Spleen (tissue), 11 donors: Measurements from ENCODE around the gene NTNG1. TPM values are rescaled to one million over a fixed set of nuclear protein-coding genes. Genes with fewer than 3 reads are reported as not detected.
A peak's percentile ranks its signal among the peaks of the same experiment; 100 is the strongest.

ENCODE experiments used
- DNase-seq: peaks from one replicate; pipeline ENCODE4 v3.0.0-alpha.2; 2020
- H3K27ac ChIP-seq, 8 donors: fragments of 200-600 bp; sonication (generic) in 7 of 8; 1 replicate in 4 of 8; 2 replicates in 4 of 8; pipeline versions ENCODE4 v1.5.0 to v1.8.0; 2016 to 2021; ENCODE audit warnings: inconsistent platforms in 4 of 8, mild to moderate bottlenecking in 4 of 8, moderate library complexity in 1 of 8
- H3K27me3 ChIP-seq, 7 donors: fragments of 200-600 bp; sonication (generic) in 6 of 7; replicated peaks in 1 of 7; 1 replicate in 4 of 7; 2 replicates in 3 of 7; pipeline versions ENCODE4 v1.5.0 to v1.8.0; 2016 to 2021; ENCODE audit warnings: inconsistent platforms in 3 of 7, mild to moderate bottlenecking in 1 of 7
- H3K36me3 ChIP-seq, 6 donors: fragments of 200-600 bp; sonication (generic) in 5 of 6; 1 replicate in 4 of 6; 2 replicates in 2 of 6; pipeline versions ENCODE4 v1.5.0 to v1.8.0; 2016 to 2021; ENCODE audit warnings: inconsistent platforms in 2 of 6
- H3K4me1 ChIP-seq, 6 donors: fragments of 200-600 bp; sonication (generic) in 5 of 6; 1 replicate in 3 of 6; 2 replicates in 3 of 6; pipeline versions ENCODE4 v1.5.0 to v1.8.0; 2016 to 2021; ENCODE audit warnings: inconsistent platforms in 3 of 6
- H3K4me3 ChIP-seq, 8 donors: fragments of 200-600 bp; sonication (generic) in 7 of 8; 1 replicate in 4 of 8; 2 replicates in 4 of 8; pipeline versions ENCODE4 v1.5.0 to v1.8.0; 2016 to 2021; ENCODE audit warnings: inconsistent platforms in 4 of 8, mild to moderate bottlenecking in 4 of 8, moderate library complexity in 2 of 8
- H3K9me3 ChIP-seq, 8 donors: fragments of 200-600 bp; sonication (generic) in 7 of 8; 1 replicate in 4 of 8; 2 replicates in 4 of 8; pipeline versions ENCODE4 v1.5.0 to v1.8.0; 2016 to 2021; ENCODE audit warnings: inconsistent platforms in 4 of 8
- POLR2A ChIP-seq, 3 donors: fragments of 450-650 bp; IDR thresholded peaks; one replicate each; pipeline ENCODE4 v1.5.1; 2017; ENCODE audit warnings: antibody characterized with exemption in 3 of 3, mild to moderate bottlenecking in 1 of 3
- POLR2AphosphoS5 ChIP-seq, 3 donors: sonication (generic); formaldehyde crosslinking; IDR thresholded peaks; one replicate each; pipeline ENCODE4 v1.5.1; 2017; ENCODE audit warnings: antibody characterized with exemption in 3 of 3
- WGBS, 5 donors: extraction: QIAGEN DNeasy Blood & Tissue Kit in 3 of 5; methylation state at CpG; one replicate each; pipeline versions ENCODE4 v1.1.5 to v1.1.7; 2013 to 2018; 5-methylcytosine and 5-hydroxymethylcytosine counted together
- intact Hi-C: fragments of 100-400 bp; cut with DNase I; formaldehyde crosslinking; loops from one replicate; pipeline ENCODE4 v1.15.0; 2023; ENCODE audit warnings: low total_unique reads
- polyA plus RNA-seq, 3 donors: library from polyadenylated mRNA; stranded (reverse); fragments of 200-250 nt; gene quantifications; one replicate each; pipeline ENCODE4 v1.2.1, GENCODE V29; 2013
- total RNA-seq, 7 donors: library from RNA; depleted of rRNA in 3 of 7; stranded (reverse); fragments of >200 nt in 3 of 7; fragmentation: NEBNext Ultra II Directional in 4 of 7; extraction: Animal tissue kit (Norgen Biotek cat#: 25700) in 4 of 7; gene quantifications; one replicate each; pipeline versions ENCODE4 v1.1.0 to v1.2.1, GENCODE V29; 2016 to 2021
- TF ChIP-seq, protein P1 (sequence below), 11 experiments: fragments of 200-600 bp in 7 of 11; fragments of 450-650 bp in 4 of 11; sonication (generic) in 4 of 11; IDR thresholded peaks in 8 of 11; conservative IDR thresholded peaks in 3 of 11; 1 replicate in 7 of 11; 2 replicates in 4 of 11; pipeline versions ENCODE4 v1.4.0 to v1.8.0; 2016 to 2021; ENCODE audit warnings: antibody characterized with exemption in 11 of 11, inconsistent platforms in 4 of 11, mild to moderate bottlenecking in 1 of 11
- donor health status: healthy with polysubstance abuse.
- donor health status: DM: no; HTN: no; CAD: no; lungs with moderate emphysema.
- donor health status: DM: no; HTN: no; CAD: no.
- donor health status: Bipolar disorder and iron deficiency.
- donor health status: healthy.
- donor health status: DM: no; HTN: no; CAD: no.
- donor health status: DM: yes; HTN: yes; CAD: no.

The NTNG1 gene
- total and polyA plus RNA-seq, 10 donors: 0.11 to 2.0 (median 1.1) TPM

DNA sequence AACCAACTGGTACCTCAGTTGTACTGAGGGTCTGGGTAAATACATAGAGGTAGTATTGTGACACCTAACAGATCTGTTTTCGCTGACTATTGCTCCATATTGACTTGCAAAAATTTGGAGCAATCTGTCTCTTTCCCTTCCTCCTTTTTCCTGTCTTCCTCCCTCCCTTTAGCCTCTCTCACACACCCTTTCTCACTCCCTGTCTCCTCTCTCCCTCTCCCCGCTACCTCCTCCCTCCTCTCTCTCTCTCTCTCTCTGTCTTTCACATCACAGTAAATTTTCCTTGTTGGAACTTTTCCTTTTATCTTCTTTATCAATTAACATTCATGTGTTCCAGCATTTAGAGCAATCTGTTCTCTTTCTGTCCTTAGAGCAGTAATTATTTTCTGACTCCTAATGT lies 278.2 kb downstream of the NTNG1 start:
- Histone ChIP-seq H3K4me1 (no peaks in the 10 kb centered on the region), H3K36me3 (no peaks in the 10 kb centered on the region), H3K9me3 (no peaks in the 10 kb centered on the region), H3K4me3 (no peak overlapping the region), H3K27ac (no peak overlapping the region), H3K27me3 (no peaks in the 10 kb centered on the region)
- WGBS, 5 donors: 61 to 77% (median 73%) methylated on average over 2 of the region's 2 CpGs
- TF ChIP-seq POLR2A (IDR thresholded peaks at IDR 0.05) (no peak), POLR2AphosphoS5 (IDR thresholded peaks at IDR 0.05) (no peak)
- TF ChIP-seq, protein P1, sequence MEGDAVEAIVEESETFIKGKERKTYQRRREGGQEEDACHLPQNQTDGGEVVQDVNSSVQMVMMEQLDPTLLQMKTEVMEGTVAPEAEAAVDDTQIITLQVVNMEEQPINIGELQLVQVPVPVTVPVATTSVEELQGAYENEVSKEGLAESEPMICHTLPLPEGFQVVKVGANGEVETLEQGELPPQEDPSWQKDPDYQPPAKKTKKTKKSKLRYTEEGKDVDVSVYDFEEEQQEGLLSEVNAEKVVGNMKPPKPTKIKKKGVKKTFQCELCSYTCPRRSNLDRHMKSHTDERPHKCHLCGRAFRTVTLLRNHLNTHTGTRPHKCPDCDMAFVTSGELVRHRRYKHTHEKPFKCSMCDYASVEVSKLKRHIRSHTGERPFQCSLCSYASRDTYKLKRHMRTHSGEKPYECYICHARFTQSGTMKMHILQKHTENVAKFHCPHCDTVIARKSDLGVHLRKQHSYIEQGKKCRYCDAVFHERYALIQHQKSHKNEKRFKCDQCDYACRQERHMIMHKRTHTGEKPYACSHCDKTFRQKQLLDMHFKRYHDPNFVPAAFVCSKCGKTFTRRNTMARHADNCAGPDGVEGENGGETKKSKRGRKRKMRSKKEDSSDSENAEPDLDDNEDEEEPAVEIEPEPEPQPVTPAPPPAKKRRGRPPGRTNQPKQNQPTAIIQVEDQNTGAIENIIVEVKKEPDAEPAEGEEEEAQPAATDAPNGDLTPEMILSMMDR (IDR thresholded peaks at IDR 0.05 in 8 of 11, conservative IDR thresholded peaks at IDR 0.05 in 3 of 11): no peak
- no peak for DNase-seq
- intact Hi-C loops: no loop called here

- no peak for DNase-seq
- Histone ChIP-seq H3K27me3 (no peaks in the 10 kb centered on the region), H3K4me1 (no peaks in the 10 kb centered on the region), H3K4me3 (no peak overlapping the region), H3K27ac (no peak overlapping the region), H3K36me3 (no peaks in the 10 kb centered on the region), H3K9me3 (no peaks in the 10 kb centered on the region)
- TF ChIP-seq, protein P1 (IDR thresholded peaks at IDR 0.05 in 8 of 11, conservative IDR thresholded peaks at IDR 0.05 in 3 of 11): no peak
- no peak for TF ChIP-seq POLR2AphosphoS5 (IDR thresholded peaks at IDR 0.05)
- no peak for TF ChIP-seq POLR2A (IDR thresholded peaks at IDR 0.05)
- intact Hi-C loops: no loop called here
- WGBS, 5 donors: 58 to 70% (median 68%) methylated on average over 1 of the region's 1 CpG
These were observed 282.1 kb downstream of the NTNG1 start for GRCh38 chr1:107422901-107423300.

GRCh38 chr1:107430540-107431228 lies 289.8 kb downstream of the NTNG1 start:
- intact Hi-C loops: loop anchor here (5.0 kb wide), 1 partner anchor 97 kb away; no protein-coding TSS in a partner anchor
- Histone ChIP-seq H3K4me3 (no peak overlapping the region), H3K4me1 (peaks cover 0 to 26% (median 5%) of the 10 kb centered on the region in 6 donors), H3K27me3 (no peaks in the 10 kb centered on the region), H3K36me3 (no peaks in the 10 kb centered on the region), H3K9me3 (no peaks in the 10 kb centered on the region), H3K27ac (no peak overlapping the region)
- DNase-seq: no peak
- WGBS, 5 donors: 56 to 70% (median 60%) methylated on average over 14 of the region's 14 CpGs
- TF ChIP-seq, protein P1 (IDR thresholded peaks at IDR 0.05 in 8 of 11, conservative IDR thresholded peaks at IDR 0.05 in 3 of 11): peak in 10 of 11 experiments; percentile 29 to 65 (median 56)
- TF ChIP-seq POLR2AphosphoS5 (IDR thresholded peaks at IDR 0.05) (no peak), POLR2A (IDR thresholded peaks at IDR 0.05) (no peak)

DNA sequence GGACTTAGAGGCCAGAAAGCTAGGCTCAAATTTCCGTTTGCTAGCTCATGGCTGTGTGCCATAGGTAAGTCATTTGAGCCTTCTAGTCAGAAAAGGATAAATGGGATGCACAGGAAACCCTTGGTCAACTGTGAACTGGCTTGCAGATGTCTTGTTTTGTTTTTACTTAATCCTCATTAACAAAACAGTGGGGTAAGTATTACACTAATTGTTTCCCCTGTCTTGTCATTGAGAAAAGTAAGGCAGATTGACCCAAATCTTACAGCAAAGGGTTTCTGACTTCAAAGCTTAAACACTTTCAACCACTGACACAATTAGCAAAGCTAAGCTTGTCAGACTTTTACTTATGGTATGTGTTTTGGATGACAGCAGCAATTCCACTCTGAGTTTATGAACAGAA lies 291.3 kb downstream of the NTNG1 start:
- Histone ChIP-seq H3K27ac (no peak overlapping the region), H3K27me3 (no peaks in the 10 kb centered on the region), H3K36me3 (no peaks in the 10 kb centered on the region), H3K9me3 (no peaks in the 10 kb centered on the region), H3K4me3 (no peak overlapping the region), H3K4me1 (peaks cover 0 to 28% (median 5%) of the 10 kb centered on the region in 6 donors)
- DNase-seq: no peak
- no peak for TF ChIP-seq POLR2A (IDR thresholded peaks at IDR 0.05)
- TF ChIP-seq POLR2AphosphoS5 (IDR thresholded peaks at IDR 0.05): no peak
- TF ChIP-seq, protein P1 (IDR thresholded peaks at IDR 0.05 in 8 of 11, conservative IDR thresholded peaks at IDR 0.05 in 3 of 11): no peak
- intact Hi-C loops: loop anchor here (5.0 kb wide), 1 partner anchor 95 kb away; no protein-coding TSS in a partner anchor
- 67 to 83% (median 75%) methylated on average over 1 of the region's 1 CpG for WGBS, 5 donors
